Endometrial microvascular endothelial cells (primary cell): ENCODE results near the gene DCLK1. TPM values are rescaled to one million over a fixed set of nuclear protein-coding genes. Genes with fewer than 3 reads are reported as not detected.

ENCODE experiments used
- in situ Hi-C: cut with HindIII; loops from 2 replicates; pipeline ENCODE4 v1.10.0; 2017; ENCODE audit warnings: low sequenced_read_pairs, low pct_unique_long_range_greater_than_20kb; ENCODE audit errors: inconsistent ontology term
- total RNA-seq: library from RNA; depleted of rRNA; stranded (reverse); fragments of >200 nt; gene quantifications from one replicate; pipeline ENCODE4 v1.2.3, GENCODE V29; 2015; ENCODE audit errors: inconsistent ontology term

Gene DCLK1
- total RNA-seq, 1 donor from 2014 or later = 43.5 TPM

DNA sequence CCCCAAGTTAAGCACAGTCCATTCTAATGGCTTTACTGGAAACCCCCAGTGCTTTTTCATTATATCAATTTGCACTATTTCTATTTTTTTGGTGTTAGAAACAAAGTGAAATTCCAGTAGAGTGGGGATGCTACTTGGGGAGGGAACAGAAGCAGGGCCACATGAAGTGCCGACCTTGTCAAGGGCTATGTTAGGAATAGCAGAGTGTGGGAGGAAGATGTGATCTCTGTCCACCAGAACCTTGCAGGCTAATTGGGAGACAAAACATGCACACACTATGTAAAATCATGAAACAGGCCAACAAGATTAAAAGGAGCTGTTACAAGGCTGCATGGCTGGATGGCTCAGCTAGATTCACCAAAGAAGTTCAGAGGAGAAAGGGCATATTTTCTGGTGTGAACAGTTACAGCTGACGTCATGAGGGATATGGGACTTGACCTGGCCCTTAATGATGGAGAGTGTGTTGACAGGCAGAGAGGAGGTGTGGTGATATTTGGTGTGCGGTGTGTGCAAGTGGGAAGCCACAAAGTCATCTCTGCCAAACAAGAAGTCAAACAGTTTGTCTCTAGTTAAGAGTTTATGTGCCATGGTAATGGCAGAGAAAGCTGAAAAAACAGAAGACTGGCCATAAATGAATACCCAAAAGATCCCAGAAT lies 336.3 kb downstream of the DCLK1 start:
- in situ Hi-C loops = no loop called here

- in situ Hi-C loops = no loop called here
Measured at GRCh38 chr13:35793823-35794222, 337.4 kb downstream of the DCLK1 start.

DNA sequence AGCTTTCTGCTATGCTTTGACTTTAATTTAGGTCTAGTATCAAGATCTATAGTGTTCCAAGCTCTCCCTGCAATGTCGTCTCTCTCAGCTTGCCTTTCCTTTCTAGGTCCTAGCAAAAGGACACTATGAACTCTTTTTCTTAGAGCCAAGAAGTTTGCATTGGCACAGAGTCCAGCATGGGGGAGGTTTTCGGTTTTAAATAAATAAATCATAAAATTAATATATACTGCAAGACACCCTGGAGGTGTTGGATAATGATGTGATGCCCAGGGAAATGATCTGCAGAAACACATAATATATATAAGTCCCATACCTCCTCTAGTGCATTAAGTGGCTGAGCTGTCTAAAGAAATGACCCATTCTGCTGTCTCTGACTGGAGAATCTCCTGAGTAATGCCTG lies 338.3 kb downstream of the DCLK1 start:
- in situ Hi-C loops = no loop called here

- in situ Hi-C loops = no loop called here
Measured at GRCh38 chr13:35792021-35792420, 339.2 kb downstream of the DCLK1 start.

DNA sequence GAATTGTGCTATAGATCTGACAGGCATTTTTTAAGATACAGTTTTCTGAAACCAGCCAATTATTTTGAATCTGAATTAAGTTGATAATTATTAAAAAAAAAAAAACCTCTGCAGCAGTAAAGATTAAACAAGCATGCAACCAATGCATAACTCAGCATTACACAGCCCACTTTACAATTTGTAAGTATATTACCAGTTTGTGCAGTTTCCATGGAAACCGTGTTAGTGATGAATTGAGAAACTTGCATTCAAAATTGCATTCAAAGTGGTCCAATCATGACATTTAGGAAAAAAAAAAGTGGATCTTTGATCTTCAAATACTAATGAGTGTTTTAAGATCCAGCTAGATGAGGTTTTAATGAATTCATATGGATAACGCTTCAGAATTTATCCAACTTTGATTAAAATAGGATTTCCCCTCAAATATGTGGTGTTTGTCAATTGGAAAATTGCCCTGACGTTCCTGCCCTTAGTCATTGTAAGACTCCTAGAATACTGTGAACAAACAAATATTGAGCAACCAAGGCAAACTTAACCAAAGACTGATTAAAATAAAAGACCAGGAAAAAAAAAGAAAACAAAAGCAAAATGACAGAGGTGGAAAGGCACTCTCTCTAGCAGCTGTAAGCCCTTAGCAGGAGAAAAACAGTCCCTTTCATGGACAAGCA lies 339.9 kb downstream of the DCLK1 start:
- in situ Hi-C loops = no loop called here

GRCh38 chr13:35789335-35790165 lies 341.6 kb downstream of the DCLK1 start:
- in situ Hi-C loops = no loop called here

DNA sequence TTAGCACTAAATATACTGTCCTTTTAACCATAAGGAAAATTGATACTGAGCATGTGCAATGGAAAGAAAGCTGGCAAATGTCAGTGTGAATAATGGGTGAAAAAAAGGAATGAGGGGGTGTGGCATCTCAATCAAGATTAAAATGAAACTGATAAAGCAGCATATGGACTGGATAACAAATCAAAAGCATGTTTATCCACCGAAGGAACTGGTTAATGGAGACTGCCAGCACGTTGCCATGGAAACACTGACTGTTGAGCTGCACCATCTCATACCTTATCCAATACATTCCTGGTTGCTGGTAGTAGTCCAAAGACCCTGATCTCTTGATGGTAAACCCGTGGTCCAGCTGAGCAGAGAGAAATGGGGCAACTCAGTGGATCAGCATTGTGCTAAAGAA lies 343.2 kb downstream of the DCLK1 start:
- in situ Hi-C loops = no loop called here

DNA sequence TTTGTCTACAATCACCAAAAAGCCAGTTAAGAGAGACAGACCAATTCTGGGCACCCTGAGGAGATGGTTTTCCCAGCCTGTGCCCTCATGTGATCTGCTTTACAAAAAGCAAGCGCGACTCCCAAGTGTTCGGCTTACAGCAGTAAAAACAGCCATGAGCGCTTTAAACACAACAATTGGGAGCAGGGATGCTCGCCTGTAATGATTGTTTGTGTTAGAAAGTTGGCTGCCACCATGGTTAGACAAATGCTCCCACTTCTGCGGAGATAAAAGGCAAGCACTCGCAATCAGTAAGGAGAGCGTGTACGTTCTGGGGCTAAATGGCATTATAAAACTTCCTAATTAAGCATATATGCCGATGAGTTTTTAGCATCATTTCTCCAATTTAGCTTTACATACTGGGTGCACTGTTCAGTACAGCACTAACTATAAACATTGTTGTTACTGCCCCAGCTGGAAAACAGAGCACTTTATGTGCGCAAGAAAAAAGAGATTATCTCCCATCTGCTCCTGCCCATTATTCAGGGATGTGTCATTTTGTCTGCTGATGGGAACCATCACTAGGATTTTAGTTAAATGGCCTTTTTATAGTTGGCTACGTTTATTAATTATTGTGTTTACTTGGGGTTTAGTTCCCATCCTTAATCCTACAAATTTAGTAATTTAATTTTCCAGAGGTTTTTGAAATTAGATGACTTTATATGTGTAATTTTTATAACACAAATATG lies 345.4 kb downstream of the DCLK1 start:
- in situ Hi-C loops = no loop called here

DNA sequence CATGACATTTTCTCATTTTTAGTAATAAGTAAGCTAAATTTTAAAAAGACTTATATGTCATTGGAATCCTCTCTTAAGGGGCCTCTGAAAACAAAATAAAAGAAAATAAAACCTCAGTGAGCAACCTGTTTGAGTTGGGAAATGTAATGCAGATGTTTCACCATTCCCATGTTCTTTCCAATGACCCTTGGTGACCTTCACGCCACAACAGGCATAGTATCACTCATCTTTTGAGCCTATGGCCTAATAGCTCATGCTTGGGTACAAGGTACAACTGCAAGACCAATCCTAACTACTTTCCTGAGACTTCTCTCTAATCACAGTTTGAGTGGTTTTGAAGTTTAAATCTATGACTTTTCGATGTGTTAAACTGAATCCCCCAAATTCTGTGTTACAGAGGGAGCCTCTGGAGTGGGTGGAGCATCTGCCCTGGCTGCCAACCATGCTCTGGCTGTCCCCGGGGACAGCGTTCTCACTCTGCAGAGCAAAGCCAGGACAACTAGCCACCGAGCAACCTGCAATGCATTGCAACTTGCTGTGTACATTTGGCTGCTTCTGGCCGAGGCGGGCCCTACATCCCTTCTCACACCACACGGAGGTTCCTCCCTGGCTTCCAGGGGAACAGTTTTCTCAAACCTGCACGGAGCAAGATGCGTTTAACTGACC lies 346.8 kb downstream of the DCLK1 start:
- in situ Hi-C loops = no loop called here

- in situ Hi-C loops = no loop called here
Measured at GRCh38 chr13:35782793-35783192, 348.4 kb downstream of the DCLK1 start.

- in situ Hi-C loops = no loop called here
Measured at GRCh38 chr13:35781036-35782000, 349.9 kb downstream of the DCLK1 start.

DNA sequence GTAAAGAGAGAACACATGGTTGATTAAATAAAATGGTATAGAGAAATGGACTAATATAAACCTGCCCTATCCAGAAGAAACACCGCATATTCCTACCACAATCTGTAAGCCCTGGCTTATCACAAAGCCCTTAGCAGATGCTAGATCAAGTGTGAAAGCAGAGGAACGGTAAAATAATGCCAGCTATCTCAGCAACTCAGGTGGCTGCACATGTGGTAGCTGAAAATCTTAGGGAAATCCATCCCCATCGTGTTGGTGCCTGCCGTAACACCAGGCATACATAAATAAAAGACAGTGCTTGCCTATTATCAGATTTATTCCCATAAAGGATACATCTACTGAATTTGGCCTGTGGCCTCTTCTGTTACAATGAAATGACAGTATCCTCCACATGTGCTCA lies 350.6 kb downstream of the DCLK1 start:
- in situ Hi-C loops = no loop called here

- in situ Hi-C loops = no loop called here
Measured at GRCh38 chr13:35771898-35772297, 359.3 kb downstream of the DCLK1 start.

- in situ Hi-C loops = no loop called here
Measured at GRCh38 chr13:35770756-35771297, 360.4 kb downstream of the DCLK1 start.

- in situ Hi-C loops = no loop called here
Measured at GRCh38 chr13:35769812-35770211, 361.4 kb downstream of the DCLK1 start.

- in situ Hi-C loops = no loop called here
Measured at GRCh38 chr13:35768551-35768950, 362.6 kb downstream of the DCLK1 start.

GRCh38 chr13:35768073-35768472 lies 363.1 kb downstream of the DCLK1 start:
- in situ Hi-C loops = no loop called here
